ENCODE data around the gene CHRNA9. TPM values are rescaled to one million over a fixed set of nuclear protein-coding genes. Genes with fewer than 3 reads are reported as not detected.

CHRNA9 gene
- total RNA-seq, 1 donor from 2014 or later, result not detected

DNA sequence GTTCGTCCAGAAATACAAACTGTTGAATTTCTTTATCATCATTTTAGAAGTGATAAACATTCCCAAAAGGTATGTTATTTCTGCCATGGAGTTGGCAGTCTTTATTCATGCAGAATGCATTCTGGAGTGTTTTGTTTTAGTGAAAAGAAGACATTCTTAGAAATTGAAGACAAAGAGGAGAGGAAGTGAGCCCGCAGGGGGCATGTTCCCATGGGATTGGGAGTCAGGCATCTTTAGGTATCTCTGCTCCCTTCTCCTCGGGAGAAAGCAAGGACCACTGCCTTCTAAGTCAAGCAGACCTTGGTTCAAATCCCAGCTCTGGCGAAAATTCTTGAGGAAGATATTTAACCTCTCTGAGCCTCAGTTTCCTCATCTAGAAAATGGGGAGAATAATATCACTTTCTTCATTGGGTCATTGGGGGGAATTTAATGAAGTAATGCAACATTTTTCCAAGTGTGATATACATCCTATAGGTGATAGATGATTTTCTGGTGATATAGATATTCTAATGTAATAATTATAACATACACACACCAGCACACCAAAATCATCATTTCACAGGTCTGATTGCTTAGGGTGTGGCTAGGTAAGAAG, 26.5 kb upstream of the CHRNA9 start:
- H3K9me3 Mint-ChIP-seq (ENCODE audit: unreplicated experiment), result no peaks in the 10 kb centered on the region
- peaks cover 6% of the 10 kb centered on the region for H3K36me3 Mint-ChIP-seq (ENCODE audit: low read depth, unreplicated experiment)
- peaks cover 17% of the 10 kb centered on the region for H3K27me3 Mint-ChIP-seq (ENCODE audit: unreplicated experiment)
- TF ChIP-seq, protein P1, sequence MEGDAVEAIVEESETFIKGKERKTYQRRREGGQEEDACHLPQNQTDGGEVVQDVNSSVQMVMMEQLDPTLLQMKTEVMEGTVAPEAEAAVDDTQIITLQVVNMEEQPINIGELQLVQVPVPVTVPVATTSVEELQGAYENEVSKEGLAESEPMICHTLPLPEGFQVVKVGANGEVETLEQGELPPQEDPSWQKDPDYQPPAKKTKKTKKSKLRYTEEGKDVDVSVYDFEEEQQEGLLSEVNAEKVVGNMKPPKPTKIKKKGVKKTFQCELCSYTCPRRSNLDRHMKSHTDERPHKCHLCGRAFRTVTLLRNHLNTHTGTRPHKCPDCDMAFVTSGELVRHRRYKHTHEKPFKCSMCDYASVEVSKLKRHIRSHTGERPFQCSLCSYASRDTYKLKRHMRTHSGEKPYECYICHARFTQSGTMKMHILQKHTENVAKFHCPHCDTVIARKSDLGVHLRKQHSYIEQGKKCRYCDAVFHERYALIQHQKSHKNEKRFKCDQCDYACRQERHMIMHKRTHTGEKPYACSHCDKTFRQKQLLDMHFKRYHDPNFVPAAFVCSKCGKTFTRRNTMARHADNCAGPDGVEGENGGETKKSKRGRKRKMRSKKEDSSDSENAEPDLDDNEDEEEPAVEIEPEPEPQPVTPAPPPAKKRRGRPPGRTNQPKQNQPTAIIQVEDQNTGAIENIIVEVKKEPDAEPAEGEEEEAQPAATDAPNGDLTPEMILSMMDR (IDR thresholded peaks at IDR 0.05; ENCODE audit: unreplicated experiment), result no peak
- peaks cover 56% of the 10 kb centered on the region for H3K4me1 Mint-ChIP-seq (ENCODE audit: unreplicated experiment)
- H3K27ac Mint-ChIP-seq (ENCODE audit: unreplicated experiment), result no peak overlapping the region
- no peak overlapping the region for H3K4me3 Mint-ChIP-seq (ENCODE audit: unreplicated experiment)
- no peak for DNase-seq (ENCODE audit: low spot score)

DNA sequence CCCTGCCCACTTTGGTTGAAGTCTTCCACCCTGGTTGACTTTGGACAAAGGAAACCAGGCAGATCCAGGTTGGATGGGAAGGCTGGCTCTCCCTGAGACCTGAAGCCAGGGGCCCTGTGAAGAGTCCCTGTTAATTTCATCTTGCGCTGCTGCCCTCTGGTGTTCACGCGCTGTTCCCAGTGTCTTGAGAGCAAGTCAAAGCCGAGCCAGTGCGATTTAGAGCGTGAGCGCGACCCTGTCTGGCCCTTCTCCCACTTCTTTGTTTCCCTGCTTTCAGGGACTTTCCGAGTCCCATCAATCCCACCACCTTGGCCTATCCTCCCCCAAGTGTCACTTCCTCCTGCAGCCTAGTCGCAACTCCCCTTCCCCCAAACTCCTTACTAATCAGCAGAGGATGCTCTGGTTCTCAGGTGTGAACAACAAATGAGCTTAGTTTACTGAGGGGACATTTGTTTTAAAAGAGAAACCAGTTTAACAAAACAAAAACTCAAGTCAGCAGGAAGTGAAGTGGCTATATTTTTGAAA, 25.8 kb upstream of the CHRNA9 start:
- Mint-ChIP-seq H3K9me3 (ENCODE audit: unreplicated experiment) (no peaks in the 10 kb centered on the region), H3K27me3 (ENCODE audit: unreplicated experiment) (peaks cover 17% of the 10 kb centered on the region), H3K4me3 (ENCODE audit: unreplicated experiment) (no peak overlapping the region), H3K36me3 (ENCODE audit: low read depth, unreplicated experiment) (peaks cover 6% of the 10 kb centered on the region), H3K4me1 (ENCODE audit: unreplicated experiment) (peaks cover 59% of the 10 kb centered on the region), H3K27ac (ENCODE audit: unreplicated experiment) (peak overlapping the region; percentile 82)
- DNase-seq (ENCODE audit: low spot score), result peak; percentile 90
- TF ChIP-seq, protein P1 (IDR thresholded peaks at IDR 0.05; ENCODE audit: unreplicated experiment), result peak; percentile 80

DNA sequence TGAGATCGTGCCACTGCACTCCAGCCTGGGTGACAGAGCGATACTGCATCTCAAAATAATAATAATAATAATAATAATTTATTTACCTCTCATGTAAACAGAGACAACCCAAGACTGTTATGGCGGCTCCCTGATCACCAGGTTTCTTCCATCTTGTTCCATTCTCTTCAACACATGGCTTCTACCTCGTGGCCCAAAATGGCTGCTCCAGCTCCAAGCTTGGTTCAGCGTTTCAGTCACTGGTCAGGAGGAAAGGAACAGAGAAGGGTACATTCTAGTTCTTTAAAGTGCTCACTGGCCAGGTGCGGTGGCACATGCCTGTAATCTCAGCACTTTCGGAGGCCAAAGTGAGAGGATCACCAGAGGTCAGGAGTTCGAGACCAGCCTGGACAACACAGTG, 24.9 kb upstream of the CHRNA9 start:
- H3K36me3 Mint-ChIP-seq (ENCODE audit: low read depth, unreplicated experiment), result no peaks in the 10 kb centered on the region
- H3K4me1 Mint-ChIP-seq (ENCODE audit: unreplicated experiment), result peaks cover 60% of the 10 kb centered on the region
- H3K9me3 Mint-ChIP-seq (ENCODE audit: unreplicated experiment), result no peaks in the 10 kb centered on the region
- H3K27ac Mint-ChIP-seq (ENCODE audit: unreplicated experiment), result peak overlapping the region; percentile 99
- TF ChIP-seq, protein P1 (IDR thresholded peaks at IDR 0.05; ENCODE audit: unreplicated experiment), result no peak
- DNase-seq (ENCODE audit: low spot score), result no peak
- H3K27me3 Mint-ChIP-seq (ENCODE audit: unreplicated experiment), result peaks cover 17% of the 10 kb centered on the region
- H3K4me3 Mint-ChIP-seq (ENCODE audit: unreplicated experiment), result no peak overlapping the region

DNA sequence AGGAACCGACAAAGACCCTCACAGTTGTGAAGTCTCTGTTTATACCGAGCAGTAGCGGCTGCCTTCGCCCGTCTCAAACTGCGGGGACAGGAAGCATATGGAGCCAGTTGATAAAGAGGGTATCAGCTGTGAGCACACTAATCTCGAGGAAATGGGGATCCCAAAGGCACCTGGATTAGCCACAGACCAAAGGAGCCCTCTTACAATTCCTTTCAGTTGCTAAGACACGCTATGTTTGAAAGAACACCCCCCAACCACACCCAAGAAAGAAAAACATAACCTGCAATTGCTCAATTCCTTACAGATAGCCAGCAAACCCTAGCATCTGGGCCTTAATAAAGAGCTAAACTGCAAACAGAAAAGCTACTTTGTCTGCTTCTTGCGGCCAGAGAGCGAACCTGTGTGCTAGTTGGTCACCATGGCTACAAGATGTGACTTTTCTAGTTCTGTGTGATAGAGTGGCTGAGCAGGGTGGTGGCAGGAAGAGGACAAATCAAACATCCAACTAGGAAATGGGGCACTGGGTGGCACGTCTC, 23.3 kb upstream of the CHRNA9 start:
- no peaks in the 10 kb centered on the region for H3K36me3 Mint-ChIP-seq (ENCODE audit: low read depth, unreplicated experiment)
- peaks cover 16% of the 10 kb centered on the region for H3K27me3 Mint-ChIP-seq (ENCODE audit: unreplicated experiment)
- peak overlapping the region; percentile 99 for H3K27ac Mint-ChIP-seq (ENCODE audit: unreplicated experiment)
- DNase-seq (ENCODE audit: low spot score), result peak; percentile 69
- peaks cover 61% of the 10 kb centered on the region for H3K4me1 Mint-ChIP-seq (ENCODE audit: unreplicated experiment)
- peak overlapping the region; percentile 22 for H3K4me3 Mint-ChIP-seq (ENCODE audit: unreplicated experiment)
- TF ChIP-seq, protein P1 (IDR thresholded peaks at IDR 0.05; ENCODE audit: unreplicated experiment), result no peak
- no peaks in the 10 kb centered on the region for H3K9me3 Mint-ChIP-seq (ENCODE audit: unreplicated experiment)

- TF ChIP-seq, protein P1 (IDR thresholded peaks at IDR 0.05; ENCODE audit: unreplicated experiment), result no peak
- Mint-ChIP-seq H3K27ac (ENCODE audit: unreplicated experiment) (no peak overlapping the region), H3K36me3 (ENCODE audit: low read depth, unreplicated experiment) (no peaks in the 10 kb centered on the region), H3K4me3 (ENCODE audit: unreplicated experiment) (no peak overlapping the region), H3K4me1 (ENCODE audit: unreplicated experiment) (peaks cover 45% of the 10 kb centered on the region), H3K9me3 (ENCODE audit: unreplicated experiment) (no peaks in the 10 kb centered on the region), H3K27me3 (ENCODE audit: unreplicated experiment) (peaks cover 14% of the 10 kb centered on the region)
- DNase-seq (ENCODE audit: low spot score), result no peak
Observed at GRCh38 chr4:40314951-40315350, 20.2 kb upstream of the CHRNA9 start.
